Heart right ventricle (tissue), 16 donors: ENCODE measurements around the gene CLDN20. TPM values are rescaled to one million over a fixed set of nuclear protein-coding genes. Genes with fewer than 3 reads are reported as not detected.

Experiments used
- ATAC-seq, 8 donors: fragments of 200-7000 bp; cut with Tn5 transposase; one replicate each; pipeline ENCODE4 v1.9.1; 2020; ENCODE audit warnings: mild to moderate bottlenecking in 8 of 8, moderate library complexity in 8 of 8, moderate number of reproducible peaks in 1 of 8
- DNase-seq, 2 donors: peaks; one replicate each; pipeline ENCODE4 v3.0.0-alpha.2; 2020
- H3K27ac ChIP-seq, 10 donors: fragments of 200-600 bp; sonication (generic) in 2 of 10; one replicate each; pipeline versions ENCODE4 v1.5.0 to v1.8.0; 2020 to 2022; ENCODE audit warnings: mild to moderate bottlenecking in 3 of 10
- H3K27me3 ChIP-seq, 7 donors: fragments of 200-600 bp; one replicate each; pipeline ENCODE4 v1.8.0; 2021 to 2022; ENCODE audit warnings: mild to moderate bottlenecking in 2 of 7
- H3K36me3 ChIP-seq, 9 donors: fragments of 200-600 bp; sonication (generic) in 1 of 9; one replicate each; pipeline versions ENCODE4 v1.5.0 to v1.8.0; 2020 to 2022; ENCODE audit warnings: mild to moderate bottlenecking in 2 of 9
- H3K4me1 ChIP-seq, 9 donors: fragments of 200-600 bp; sonication (generic) in 1 of 9; one replicate each; pipeline versions ENCODE4 v1.5.0 to v1.8.0; 2020 to 2022; ENCODE audit warnings: mild to moderate bottlenecking in 4 of 9
- H3K4me3 ChIP-seq, 10 donors: fragments of 200-600 bp; sonication (generic) in 2 of 10; one replicate each; pipeline versions ENCODE4 v1.5.0 to v1.8.0; 2020 to 2022; ENCODE audit warnings: mild to moderate bottlenecking in 7 of 10, moderate library complexity in 2 of 10
- H3K9me3 ChIP-seq, 11 donors: fragments of 200-600 bp in 10 of 11; sonication (generic) in 2 of 11; one replicate each; pipeline versions ENCODE4 v1.5.0 to v1.8.0; 2013 to 2022; ENCODE audit warnings: mild to moderate bottlenecking in 2 of 11, control low read depth in 1 of 11, moderate library complexity in 1 of 11
- CTCF ChIP-seq, 9 donors: fragments of 200-600 bp; sonication (generic) in 2 of 9; IDR thresholded peaks; one replicate each; pipeline versions ENCODE4 v1.5.0 to v1.8.0; 2021 to 2022; ENCODE audit warnings: antibody characterized with exemption in 9 of 9, mild to moderate bottlenecking in 5 of 9, moderate library complexity in 1 of 9
- WGBS, 2 donors: extraction: QIAGEN DNeasy Blood & Tissue Kit; methylation state at CpG; one replicate each; pipeline ENCODE4 v1.1.7; 2013; ENCODE audit warnings: inconsistent platforms in 1 of 2; 5-methylcytosine and 5-hydroxymethylcytosine counted together
- intact Hi-C, 10 donors: fragments of 100-400 bp; cut with DNase I; formaldehyde crosslinking; loops; one replicate each; pipeline versions ENCODE4 v1.11.1 to v1.14.2; 2022
- polyA plus RNA-seq, 2 donors: library from polyadenylated mRNA; stranded (reverse); fragments of 200-250 nt; gene quantifications; one replicate each; pipeline ENCODE4 v1.2.3, GENCODE V29; 2013
- total RNA-seq, 10 donors: library from RNA; stranded (reverse); fragmentation: NEBNext Ultra II Directional in 3 of 10; extraction: Animal tissue kit (Norgen Biotek cat#: 25700) in 3 of 10; gene quantifications; one replicate each; pipeline versions ENCODE4 v1.2.1 to v1.2.4, GENCODE V29; 2021 to 2023
- donor health status: Arrhythmogenic right ventricular cardiomyopathy.
- donor health status: ischemic (EF 13 %, LVEDD 7.1; RV severe dilation, severe dysfunction).
- donor health status: healthy with polysubstance abuse.
- donor health status: DM: no; HTN: yes; CAD: no.
- donor health status: DM: no; HTN: no; CAD: no.
- donor health status: ischemic (EF 25% LVEDD 6.9; RV normal size, moderate dysfunction).
- donor health status: ischemic (EF 25% LVEDD 5.7; RV mildly dilated, moderate dysfunction).
- donor health status: healthy.
- donor health status: DM: yes; HTN: yes; CAD: no.
- donor health status: Ischemic cardiomyopathy.
- donor health status: ischemic (EF 35%, LVEDD 5.7; RV mildly dilated, moderate dysfunction).
- donor health status: nonischemic (EF 11% LVEDD 7.7; RV severe dilation, severe dysfunction).
- donor health status: DM: yes; HTN: yes; CAD: no.
- donor health status: PGD.
- donor health status: ischemic (EF 29% LVEDD 5.4; RV normal size, mild dysfunction).
- donor health status: nonischemic (EF 23%, LVEDD 6.1; RV moderate dilation, normal function).

The CLDN20 gene
- total and polyA plus RNA-seq, 12 donors: not detected

GRCh38 chr6:155232848-155233247 is 31.0 kb upstream of the CLDN20 start:
- H3K27me3 ChIP-seq: no peaks in the 10 kb centered on the region

DNA sequence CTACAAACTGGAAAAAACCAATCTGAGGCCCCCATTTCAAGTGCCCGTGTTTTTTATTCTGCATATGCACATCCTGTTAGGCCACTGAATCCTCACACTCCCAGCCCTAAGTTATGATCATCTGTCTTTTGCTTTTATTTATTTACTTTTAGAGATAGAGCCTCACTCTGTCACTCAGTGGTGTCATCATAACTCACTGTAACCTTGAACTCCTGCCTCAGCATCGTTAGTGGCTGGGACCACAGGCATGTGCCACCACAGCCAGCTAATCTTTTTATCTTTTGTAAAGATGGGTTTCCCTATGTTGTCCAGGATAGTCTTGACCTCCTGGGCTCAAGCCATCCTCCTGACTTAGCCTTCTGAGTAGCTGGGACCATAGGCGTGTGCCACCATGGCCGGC is 29.6 kb upstream of the CLDN20 start:
- no peak overlapping the region for H3K4me3 ChIP-seq
- no peaks in the 10 kb centered on the region for H3K36me3 ChIP-seq
- H3K27ac ChIP-seq: no peak overlapping the region
- WGBS, 2 donors: 72 to 84% methylated on average over 4 of the region's 4 CpGs
- intact Hi-C loops: no loop called here
- ATAC-seq (no peak), DNase-seq (no peak)
- H3K27me3 ChIP-seq: no peaks in the 10 kb centered on the region
- H3K9me3 ChIP-seq: no peaks in the 10 kb centered on the region
- TF ChIP-seq CTCF (IDR thresholded peaks at IDR 0.05): no peak
- H3K4me1 ChIP-seq: no peaks in the 10 kb centered on the region

More at GRCh38 chr6:155232848-155233247, 31.0 kb upstream of the CLDN20 start:
- Histone ChIP-seq H3K4me3 (no peak overlapping the region), H3K4me1 (no peaks in the 10 kb centered on the region), H3K36me3 (no peaks in the 10 kb centered on the region), H3K9me3 (no peaks in the 10 kb centered on the region), H3K27ac (no peak overlapping the region)
- WGBS, 2 donors: 84 to 91% methylated on average over 6 of the region's 6 CpGs
- no peak for ATAC-seq
- intact Hi-C loops: no loop called here
- no peak for DNase-seq
- no peak for TF ChIP-seq CTCF (IDR thresholded peaks at IDR 0.05)

- Histone ChIP-seq H3K9me3 (no peaks in the 10 kb centered on the region), H3K27ac (no peak overlapping the region), H3K4me1 (no peaks in the 10 kb centered on the region), H3K4me3 (no peak overlapping the region), H3K27me3 (no peaks in the 10 kb centered on the region), H3K36me3 (no peaks in the 10 kb centered on the region)
- intact Hi-C loops: no loop called here
- TF ChIP-seq CTCF (IDR thresholded peaks at IDR 0.05): no peak
- DNase-seq (no peak), ATAC-seq (no peak)
- 83 to 86% methylated on average over 4 of the region's 4 CpGs for WGBS, 2 donors
These were observed 29.1 kb upstream of the CLDN20 start for GRCh38 chr6:155234687-155235086.

GRCh38 chr6:155235087-155235486 is 28.7 kb upstream of the CLDN20 start:
- no peaks in the 10 kb centered on the region for H3K9me3 ChIP-seq
- H3K27me3 ChIP-seq: no peaks in the 10 kb centered on the region
- TF ChIP-seq CTCF (IDR thresholded peaks at IDR 0.05): no peak
- 56% methylated on average over 5 of the region's 5 CpGs for WGBS, 2 donors
- H3K4me1 ChIP-seq: no peaks in the 10 kb centered on the region
- H3K36me3 ChIP-seq: no peaks in the 10 kb centered on the region
- ATAC-seq (no peak), DNase-seq (no peak)
- no peak overlapping the region for H3K4me3 ChIP-seq
- no peak overlapping the region for H3K27ac ChIP-seq
- intact Hi-C loops: no loop called here

GRCh38 chr6:155237613-155238012 is 26.2 kb upstream of the CLDN20 start:
- Histone ChIP-seq H3K27me3 (no peaks in the 10 kb centered on the region), H3K4me3 (no peak overlapping the region), H3K27ac (no peak overlapping the region), H3K9me3 (no peaks in the 10 kb centered on the region), H3K4me1 (no peaks in the 10 kb centered on the region), H3K36me3 (no peaks in the 10 kb centered on the region)
- no peak for TF ChIP-seq CTCF (IDR thresholded peaks at IDR 0.05)
- ATAC-seq (no peak), DNase-seq (no peak)
- 58 to 98% methylated on average over 1 of the region's 1 CpG for WGBS, 2 donors
- intact Hi-C loops: no loop called here
